Activated CD4-positive, CD25-positive, alpha-beta regulatory T cell treated with anti-CD3 and anti-CD28 coated beads, Interleukin-2, amount 50 U/mL, for 24 hours (primary cell): Measurements from ENCODE around the gene PTGR1.
A peak's percentile ranks its signal among the peaks of the same experiment; 100 is the strongest.
"Not testable (repeated sequence)": the region's sequence is repeated elsewhere in the genome, so short reads cannot be mapped to it uniquely, and the experiment has no call there.

ENCODE experiments used
- ATAC-seq, 2 donors: fragments of 150-1000 bp; cut with Tn5 transposase; one replicate each; pipeline ENCODE4 v1.10.0; 2021; ENCODE audit warnings: mild to moderate bottlenecking in 1 of 2, moderate library complexity in 1 of 2

The PTGR1 gene

DNA sequence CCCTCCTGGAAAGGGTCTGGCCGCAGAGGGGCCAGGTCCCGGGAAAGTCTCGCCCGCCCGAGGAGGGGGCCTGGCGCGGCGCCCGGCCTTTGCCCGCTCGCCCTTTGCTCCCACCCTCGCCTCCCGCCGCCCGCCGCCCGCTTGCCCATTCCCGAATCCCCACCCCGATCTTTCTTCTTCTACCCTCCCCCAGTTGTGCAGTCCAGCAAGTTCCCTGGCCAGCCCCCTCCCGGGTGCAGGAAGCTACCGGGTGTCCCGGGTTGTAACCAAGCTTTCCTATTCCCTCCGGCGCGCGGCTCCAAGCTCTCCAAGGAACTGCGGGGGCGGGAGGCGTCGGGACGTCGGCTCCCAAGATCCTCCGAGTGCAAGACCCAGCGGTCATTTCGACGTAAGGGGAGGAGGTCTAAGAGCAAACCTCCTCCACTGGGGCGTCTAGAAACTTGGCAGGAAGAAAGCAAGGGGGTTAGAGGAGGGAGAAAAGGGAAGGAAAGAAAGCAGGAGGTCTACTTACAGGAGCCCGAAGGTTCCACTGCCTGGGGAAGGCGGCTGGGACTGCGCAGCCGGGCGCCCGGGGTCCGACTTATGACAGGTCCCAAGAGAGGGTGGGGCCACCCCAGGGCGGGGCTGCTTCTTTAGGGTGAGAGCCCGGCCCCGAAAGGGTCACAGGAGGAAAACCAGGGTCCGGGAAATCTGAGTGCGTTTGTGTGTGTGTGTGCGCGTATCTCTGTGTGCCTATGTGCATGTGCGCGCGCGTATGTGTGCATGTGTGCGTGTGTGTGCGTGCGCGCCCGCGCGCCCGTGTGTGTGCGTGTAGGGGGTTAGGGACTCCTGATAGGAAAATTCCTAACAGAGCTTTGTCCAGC is at the start of gene PTGR1:
PTGR1 (minus strand) TSS at position 556 of the 863 bp plus-strand sequence. CDS start 2,225 bp downstream, outside the sequence.
- ATAC-seq: peak in 1 of 2 donors; percentile 30

DNA sequence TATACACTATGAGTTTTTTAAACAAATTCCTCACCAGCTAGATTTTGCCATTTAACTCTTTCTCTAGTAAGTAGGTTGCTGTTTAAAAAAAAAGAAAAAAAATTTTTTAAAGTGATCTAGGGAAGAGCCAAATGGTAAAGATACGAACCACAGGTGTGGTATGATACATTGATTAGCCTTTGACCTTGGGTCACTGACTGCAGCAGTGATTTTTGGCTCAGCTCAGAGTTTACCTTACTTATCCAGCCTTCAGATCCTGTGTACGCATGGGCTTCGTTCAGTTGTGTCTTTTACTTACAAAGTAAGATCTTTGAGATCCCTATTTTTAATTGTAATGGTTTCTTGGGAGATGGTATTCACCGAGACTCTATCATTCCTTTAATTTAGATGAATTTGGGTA is 49.6 kb upstream of the PTGR1 start:
- no peak for ATAC-seq

DNA sequence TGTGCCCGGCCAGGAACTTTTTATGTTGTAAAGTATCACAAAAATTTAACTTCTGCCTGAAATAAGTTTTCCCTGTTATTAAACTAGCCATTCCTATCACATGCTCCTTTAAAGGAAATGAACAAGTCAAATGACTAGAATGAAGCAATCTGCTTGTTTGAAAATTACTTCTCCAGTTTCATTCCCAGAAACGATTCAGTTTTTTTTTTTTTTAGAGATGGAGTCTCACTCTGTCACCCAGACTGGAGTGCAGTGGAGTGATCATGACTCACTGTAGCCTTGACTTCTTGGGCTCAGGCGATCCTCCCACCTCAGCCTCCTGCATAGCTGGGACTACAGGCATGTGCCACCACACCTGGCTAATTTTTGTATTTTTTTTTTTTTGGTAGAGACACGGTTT is 48.6 kb upstream of the PTGR1 start:
- ATAC-seq: no peak

DNA sequence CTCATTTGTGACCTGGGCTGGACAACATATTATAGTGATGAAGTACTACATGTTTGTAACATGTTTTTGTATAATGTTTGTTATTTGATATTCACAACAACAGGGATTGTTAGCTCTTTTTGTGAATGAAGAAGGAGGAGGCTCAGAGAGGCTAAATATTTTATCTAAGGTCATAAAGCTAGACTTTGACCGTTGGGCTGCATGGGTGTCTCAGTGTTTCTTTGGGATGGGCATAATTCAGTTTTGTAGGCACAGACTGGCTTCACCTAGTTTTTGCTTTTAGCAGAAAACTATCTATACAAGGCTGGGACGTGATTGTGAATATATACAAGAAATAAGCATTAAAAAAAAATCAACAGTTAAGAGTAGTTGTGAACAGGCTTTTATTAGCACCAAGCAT is 47.0 kb upstream of the PTGR1 start:
- ATAC-seq: no peak

DNA sequence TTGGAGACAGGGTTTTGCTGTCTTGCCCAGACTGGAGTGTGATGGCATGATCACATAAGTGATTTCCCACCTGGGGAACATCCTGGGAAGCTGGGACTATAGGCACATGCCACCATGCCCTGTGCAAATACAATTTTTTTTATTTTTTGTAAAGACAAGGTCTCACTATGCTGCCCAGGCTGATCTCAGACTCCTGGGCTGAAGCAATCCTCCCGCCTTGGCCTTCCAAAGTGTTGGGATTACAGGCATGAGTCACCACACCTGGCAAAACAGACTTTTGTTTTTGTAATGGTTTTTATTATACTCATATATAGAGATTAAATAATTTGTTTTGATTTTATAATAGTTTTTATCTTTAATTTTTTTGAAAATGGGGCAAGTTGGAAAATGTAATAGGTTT is 46.4 kb upstream of the PTGR1 start:
- no peak for ATAC-seq

DNA sequence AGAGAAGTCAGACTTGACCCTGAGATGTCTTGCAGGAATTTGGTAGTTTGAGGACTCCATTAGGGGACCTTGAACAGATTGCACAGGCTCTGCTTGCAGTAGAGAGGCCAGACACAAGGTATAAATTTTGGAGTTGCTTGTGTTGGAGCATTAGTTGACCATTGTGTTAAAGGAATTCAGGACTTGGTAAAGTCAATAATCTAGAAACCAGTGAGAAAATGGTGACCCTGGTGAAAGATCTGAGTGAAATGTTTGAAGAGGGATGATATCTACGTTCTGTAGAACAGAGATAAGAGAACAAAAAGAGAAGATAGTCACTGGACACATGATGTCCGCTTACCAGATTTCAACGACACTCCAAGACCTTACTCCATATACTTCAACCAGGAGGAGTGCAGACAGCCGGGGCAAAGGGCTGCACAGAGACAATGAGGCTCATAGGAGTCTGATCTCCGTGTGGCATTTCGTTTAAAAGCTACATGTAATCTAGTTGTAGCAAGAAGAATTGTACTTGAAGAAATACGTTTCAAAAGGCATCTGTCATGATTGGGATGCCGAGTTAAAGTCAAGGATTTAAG is 44.8 kb upstream of the PTGR1 start:
- no peak for ATAC-seq

DNA sequence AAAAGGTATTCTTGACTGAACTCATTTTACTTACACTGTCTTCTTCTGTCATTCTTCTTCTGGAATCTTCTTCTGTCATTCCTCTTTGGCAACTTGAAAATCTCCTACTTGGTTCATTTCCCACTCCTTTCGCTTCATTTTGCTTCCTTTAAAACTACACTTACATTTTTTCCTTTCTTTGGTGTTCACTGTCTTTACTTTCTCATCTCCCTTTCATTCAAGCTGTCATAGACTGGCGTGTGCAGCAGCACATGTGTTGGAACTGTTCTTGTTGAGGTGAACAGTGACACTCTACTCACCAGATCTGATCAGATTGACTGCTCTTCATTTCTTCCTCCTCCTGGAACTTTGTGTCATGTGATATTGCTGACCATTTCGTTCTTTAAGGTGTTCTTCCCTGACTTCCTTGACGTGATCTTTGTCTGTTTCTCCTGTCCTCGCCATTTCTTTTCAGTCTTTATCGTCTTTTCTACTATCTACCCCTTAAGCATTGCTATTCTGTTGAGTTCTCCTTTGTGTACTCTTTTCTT is 38.0 kb upstream of the PTGR1 start:
- ATAC-seq: no peak

DNA sequence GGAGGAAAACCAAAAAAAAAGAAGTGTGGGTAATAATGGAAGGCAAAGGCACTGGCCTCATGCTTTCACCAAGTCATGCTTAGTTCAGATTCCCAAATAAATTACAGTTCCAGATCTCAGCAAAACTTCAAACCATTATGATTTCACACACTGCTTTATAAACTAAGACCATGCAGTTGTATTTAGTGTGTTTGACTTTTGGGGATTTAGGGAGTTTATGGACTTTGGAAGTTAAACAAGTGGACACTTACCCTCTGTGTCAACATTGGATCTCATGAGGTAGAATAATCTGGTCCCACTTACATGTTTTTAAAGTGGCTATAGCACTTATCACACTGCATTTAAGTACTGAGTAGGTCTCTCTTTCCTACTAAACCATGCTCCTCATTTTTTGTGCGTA is 35.4 kb upstream of the PTGR1 start:
- ATAC-seq: no peak

DNA sequence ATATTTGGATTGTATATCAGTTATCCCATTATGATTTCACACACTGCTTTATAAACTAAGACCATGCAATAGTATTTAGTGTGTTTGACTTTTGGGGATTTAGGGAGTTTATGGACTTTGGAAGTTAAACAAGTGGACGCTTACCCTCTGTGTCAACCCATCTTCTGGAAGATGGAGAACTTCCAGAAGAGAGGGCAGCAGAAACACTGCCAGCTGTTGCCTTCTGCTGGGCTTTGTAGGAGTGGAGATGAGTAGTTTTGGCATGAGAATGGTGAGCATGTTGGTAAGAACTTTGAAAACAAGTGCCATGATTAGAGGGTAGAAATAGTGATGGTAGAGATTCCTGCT is 33.9 kb upstream of the PTGR1 start:
- ATAC-seq: no peak

DNA sequence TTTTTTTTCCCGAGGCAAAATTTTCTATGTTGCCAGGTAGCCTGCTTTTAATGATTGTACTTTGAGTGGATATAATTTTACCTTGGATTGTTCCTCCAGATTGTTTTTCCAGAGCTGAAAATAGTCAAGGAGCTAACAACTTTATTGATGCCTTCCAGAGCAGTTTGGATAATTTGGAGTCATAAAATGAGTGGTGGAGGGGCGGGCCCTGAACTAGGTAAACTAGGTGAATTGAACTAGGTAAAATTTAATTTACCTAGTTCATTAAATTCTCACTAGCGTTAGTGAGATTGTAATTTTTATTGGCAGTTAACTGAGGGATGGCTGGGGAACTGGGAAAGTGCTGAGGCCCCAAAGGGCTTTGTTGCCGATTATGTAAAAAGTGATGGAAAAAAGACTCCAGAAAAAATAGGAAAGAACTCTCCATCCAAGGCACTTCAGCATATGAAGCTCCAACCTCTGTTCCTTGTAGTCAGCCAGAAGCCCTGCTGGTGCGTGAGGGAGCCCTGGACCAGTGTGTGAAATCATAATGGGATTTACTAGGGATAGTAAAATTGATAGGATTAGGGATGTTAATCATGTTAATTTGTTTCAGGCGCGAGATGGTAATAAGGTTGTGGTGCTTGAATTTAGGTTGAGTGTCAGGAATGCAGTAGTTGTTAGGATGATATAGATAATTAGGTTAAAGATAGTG is 33.4 kb upstream of the PTGR1 start:
- no peak for ATAC-seq

DNA sequence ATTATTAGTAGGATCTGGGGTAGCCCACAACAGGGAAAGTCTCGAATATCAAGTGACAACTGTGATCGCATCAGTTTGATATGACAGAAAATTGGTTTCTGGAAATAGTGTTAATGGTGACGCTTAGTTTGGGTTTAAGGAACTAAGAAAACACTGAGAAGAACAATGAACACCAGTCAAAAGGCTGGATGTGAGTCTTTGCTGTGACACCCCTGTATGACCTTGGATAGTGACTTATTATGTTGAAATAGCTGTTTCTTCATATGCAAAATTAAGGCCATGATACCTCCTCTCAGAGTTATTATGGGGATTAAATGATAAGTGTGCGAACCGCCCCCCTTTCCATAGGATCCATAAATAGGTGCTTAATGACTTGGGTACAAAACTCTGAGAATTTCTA is 32.6 kb upstream of the PTGR1 start:
- ATAC-seq: no peak

DNA sequence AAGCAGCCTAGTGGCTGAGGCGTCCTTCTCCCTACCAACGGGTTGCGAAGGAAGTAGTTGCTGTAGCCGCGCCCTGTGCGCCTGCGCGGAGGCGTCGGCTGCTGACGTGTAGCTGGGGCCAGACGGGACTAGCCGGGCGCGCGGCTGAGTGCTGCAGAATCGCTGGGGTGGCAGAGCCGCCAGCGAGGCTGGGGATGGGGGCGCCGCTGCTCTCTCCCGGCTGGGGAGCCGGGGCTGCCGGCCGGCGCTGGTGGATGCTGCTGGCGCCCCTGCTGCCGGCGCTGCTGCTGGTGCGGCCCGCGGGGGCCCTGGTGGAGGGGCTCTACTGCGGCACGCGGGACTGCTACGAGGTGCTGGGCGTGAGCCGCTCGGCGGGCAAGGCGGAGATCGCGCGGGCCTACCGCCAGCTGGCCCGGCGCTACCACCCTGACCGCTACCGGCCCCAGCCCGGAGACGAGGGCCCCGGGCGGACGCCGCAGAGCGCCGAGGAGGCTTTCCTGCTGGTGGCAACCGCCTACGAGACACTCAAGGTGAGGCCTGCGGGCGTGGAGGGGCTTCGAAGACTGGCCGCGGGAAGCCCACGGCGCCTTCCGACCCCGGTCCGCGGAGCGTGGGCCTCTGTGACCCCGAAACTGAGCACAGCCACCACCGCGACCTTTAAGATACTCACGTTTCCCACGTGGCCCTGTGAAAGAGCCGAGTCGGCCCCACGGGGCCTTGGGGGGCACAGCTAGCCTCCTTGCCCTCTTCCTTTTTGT is 31.9 kb upstream of the PTGR1 start, which contains the start of gene DNAJC25:
DNAJC25 (plus strand) TSS at position 121 of the 758 bp plus-strand sequence; CDS start at position 195, 74 bp downstream.
- ATAC-seq: peak; percentile 97 to 98

DNA sequence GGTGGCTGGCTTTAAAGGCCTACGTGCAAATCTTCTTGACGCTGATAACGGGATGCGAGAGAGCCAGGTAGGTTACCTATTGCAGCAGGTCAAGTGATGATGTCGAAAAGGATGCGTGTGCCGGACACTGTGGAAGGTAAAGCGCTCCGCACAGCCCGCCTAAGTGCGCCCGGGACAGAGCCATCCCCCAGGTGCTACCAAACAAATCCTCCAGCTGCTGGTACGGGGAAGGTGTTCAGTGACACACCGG is 31.4 kb upstream of the PTGR1 start:
- no peak for ATAC-seq

DNA sequence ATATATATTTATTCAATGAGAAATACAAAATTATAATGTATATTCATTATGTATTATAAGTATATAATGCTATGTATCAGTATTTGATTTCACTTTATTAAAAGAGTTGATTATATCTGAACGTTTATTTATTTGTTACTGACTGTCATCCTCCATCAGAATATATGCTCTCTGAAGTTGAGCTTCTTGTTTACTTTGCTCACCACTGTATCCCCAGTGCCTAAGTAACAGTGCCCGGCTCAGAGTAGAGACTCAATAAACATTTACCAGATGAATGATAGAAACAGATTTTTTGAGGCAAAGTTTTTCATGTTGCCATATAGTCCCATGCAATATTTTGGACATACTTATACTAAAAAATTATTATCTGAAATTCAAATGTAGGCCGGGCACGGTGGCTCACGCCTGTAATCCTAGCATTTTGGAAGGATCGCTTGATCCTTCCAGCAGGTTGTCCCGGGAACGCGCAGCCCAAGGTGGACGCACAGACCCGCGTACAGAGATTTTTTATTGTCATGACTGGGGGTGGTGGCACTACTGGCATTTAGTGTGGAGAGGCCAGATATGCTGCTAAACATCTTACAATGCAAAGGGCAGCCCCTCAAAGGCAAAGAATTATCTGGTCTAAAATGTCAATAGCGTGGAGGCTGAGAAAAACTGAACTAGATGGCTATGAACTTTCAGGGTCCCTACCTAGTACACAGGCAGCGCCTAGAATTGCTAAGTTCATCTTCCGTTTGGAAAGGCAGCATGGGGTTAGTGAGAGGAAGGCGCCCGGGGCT is 30.9 kb upstream of the PTGR1 start:
- ATAC-seq: peak; percentile 25

DNA sequence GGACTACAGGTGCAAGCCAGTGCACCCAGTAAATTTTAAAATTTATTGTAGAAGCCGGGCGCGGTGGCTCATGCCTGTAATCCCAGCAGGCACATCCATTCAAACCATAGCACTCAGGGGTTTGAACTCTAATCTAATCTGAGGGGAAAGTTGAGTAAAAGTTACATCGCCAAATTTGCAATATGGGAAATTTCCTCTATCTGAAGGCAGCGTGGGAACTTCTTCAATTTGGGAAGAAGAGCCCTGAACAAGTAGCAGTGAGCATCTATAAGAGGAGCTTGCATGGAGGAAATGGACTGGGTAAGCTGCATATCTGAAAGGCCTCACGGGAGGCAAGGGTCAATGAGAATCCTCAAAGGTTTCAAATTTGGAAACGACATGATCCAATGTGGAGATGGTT is 29.0 kb upstream of the PTGR1 start:
- no peak for ATAC-seq

DNA sequence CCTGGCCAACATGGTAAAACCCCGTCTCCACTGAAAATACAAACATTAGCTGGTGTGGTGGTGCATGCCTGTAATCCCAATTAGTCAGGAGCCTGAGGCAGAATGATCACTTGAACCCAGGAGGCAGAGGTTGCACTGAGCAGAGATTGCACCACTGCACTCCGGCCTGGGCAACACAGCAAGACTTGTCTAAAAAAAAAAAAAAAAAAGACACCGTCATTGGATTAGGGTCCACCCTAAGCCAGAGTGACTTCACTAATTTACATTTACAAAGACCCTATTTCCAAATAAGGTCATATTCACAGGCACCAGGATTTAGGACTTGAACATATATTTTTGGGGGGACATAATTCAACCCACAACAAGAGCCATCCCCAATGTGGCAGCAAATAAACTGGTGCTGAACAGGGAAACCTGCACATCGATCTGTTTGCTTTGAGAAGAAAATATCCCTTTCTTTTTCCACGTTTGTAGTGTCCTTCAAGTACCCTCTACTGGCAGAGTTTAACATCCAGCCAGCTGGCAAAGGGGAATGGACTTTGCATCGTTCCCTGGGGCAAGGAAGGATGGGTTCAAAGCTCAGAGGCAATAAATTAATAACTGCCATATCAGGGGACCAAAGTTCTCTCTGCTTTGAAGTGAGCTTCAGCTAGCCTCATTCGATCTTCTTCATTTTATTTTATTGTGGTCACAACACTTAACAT is 28.0 kb upstream of the PTGR1 start:
- no peak for ATAC-seq

DNA sequence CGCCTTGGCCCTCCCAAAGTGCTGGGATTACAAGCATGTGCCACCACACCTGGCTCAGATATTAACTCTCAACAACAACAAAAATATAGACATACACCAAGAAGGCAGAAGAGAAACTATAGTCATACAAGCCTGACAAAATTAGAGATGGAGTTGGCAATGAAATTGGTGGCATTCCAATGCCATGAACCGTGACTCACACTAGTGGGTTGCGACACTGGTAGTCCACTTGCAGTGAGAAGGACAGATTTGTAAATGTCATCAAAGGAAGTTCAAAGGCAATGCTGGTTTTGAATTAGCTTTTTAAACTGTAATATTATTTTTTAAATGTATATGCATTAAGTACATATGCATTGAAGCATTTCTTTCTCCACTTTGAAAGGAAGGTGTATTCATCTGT is 23.2 kb upstream of the PTGR1 start:
- no peak for ATAC-seq

DNA sequence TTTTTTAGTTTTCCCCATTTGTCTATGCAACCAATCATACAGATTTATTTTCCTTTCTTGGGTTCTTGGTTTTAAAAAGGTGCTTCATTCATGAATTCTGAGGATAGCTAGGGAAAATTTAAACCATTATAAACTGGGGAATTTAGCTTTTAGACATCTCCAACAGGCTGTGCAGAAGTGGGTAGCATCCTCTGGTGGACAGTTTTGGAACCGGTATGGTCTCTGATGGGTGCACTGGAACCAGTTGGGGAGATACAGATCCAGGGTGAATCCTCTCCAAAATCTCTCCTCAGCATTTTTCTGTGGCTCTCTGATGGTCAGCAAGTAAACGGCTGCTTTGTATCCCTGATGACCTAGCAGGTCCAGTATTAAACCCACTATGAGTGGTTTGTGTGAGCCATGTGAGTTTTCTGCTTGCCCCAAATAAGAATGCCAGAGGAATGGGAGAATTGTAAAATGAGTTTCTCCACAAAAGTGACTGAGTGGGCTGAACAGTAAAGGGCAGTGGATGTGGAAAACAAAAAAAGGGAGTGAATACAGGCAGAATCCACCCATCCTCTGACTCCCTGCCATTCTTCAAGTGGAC is 22.5 kb upstream of the PTGR1 start:
- ATAC-seq: peak; percentile 33 to 76

DNA sequence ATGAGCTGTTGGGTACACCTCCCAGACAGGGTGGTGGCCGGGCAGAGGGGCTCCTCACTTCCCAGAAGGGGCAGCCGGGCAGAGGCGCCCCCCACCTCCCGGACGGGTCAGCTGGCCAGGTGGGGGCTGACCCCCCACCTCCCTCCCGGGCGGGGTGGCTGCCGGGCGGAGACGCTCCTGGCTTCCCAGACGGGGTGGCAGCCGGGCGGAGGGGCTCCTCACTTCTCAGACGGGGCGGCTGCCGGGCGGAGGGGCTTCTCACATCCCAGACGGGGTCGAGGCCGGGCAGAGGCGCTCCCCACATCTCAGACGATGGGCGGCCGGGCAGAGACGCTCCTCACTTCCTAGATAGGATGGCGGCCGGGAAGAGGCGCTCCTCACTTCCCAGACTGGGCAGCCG is 17.9 kb upstream of the PTGR1 start:
- ATAC-seq: not testable (repeated sequence)

DNA sequence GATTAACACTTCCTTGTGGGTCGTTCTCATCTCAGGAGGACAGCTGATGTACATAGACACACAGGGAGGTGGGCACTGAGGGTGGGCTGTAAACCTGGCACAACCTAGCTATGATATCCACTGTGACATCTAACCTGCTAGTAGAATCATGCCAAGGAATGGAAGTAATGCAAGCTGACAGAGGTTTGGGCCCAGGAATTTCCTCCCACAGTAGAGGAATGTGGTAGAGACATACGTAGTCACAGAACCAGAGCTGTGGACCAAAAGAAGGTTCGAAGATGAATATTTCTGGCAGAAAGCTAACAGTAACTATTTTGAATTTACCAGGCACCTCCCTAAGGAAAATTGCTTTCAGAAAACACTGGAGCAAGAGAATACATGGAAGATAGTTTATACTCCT is 16.5 kb upstream of the PTGR1 start:
- no peak for ATAC-seq

DNA sequence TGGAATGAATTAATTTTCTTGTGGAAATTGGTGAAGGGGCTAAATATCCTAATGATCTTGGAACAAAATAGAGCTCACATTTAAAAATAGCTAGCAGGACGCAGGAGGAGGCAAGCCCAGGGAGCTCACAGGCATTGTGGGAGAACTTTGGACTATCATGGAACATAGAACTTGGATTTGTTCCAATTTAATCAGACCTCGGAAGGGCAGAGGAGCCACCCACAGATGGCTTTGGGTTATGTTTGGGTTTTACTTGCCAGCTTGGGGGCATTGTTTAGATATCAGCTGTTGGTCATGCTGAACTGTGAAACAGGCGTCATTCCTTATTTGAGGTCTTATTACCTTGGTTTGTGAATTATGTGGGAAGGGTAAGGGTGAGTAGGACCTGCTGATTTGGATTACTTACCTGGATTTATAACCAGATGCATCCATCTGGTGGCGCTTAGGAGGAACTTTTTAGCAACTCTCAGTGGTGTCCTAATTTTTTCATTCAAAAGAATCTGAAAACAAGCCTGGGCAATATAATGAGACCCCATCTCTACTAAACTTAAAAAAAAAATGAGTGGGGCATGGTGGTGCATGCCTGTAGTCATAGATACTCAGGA is 14.1 kb upstream of the PTGR1 start:
- no peak for ATAC-seq
